Measurements from ENCODE around the gene GLB1L3. TPM values are rescaled to one million over a fixed set of nuclear protein-coding genes. Genes with fewer than 3 reads are reported as not detected.

Gene GLB1L3
- total RNA-seq, 4 donors from 2014 or later: not detected

DNA sequence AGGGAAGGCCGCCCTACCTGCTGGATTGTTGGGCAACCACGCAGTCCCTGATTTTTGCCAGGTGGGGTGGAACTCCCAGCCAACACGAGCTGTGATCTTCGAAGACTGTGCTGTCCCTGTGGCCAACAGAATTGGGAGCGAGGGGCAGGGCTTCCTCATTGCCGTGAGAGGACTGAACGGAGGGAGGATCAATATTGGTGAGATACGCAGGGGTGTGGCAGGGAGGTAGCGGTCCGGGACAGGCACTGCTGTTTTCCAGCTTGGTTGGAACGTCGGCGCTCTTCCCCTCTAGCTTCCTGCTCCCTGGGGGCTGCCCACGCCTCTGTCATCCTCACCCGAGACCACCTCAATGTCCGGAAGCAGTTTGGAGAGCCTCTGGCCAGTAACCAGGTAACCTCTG is 15.2 kb upstream of the GLB1L3 start:
- Histone ChIP-seq H3K9me3 (no peaks in the 10 kb centered on the region), H3K27ac (no peak overlapping the region), H3K4me1 (peaks cover 0 to 6% (median 0%) of the 10 kb centered on the region in 4 donors), H3K27me3 (no peaks in the 10 kb centered on the region), H3K4me3 (no peak overlapping the region), H3K36me3 (peaks cover 0 to 89% (median 5%) of the 10 kb centered on the region in 3 donors)
- no peak for DNase-seq (ENCODE audit: low spot score in 2 of 2)
- TF ChIP-seq POLR2A (IDR thresholded peaks at IDR 0.05): no peak
- TF ChIP-seq EP300 (IDR thresholded peaks at IDR 0.05): no peak
- no peak for TF ChIP-seq CTCF (IDR thresholded peaks at IDR 0.05)
- 94 to 96% methylated on average over 11 to 16 of the region's 16 CpGs for WGBS, 2 donors

GRCh38 chr11:134261626-134262488 is 14.3 kb upstream of the GLB1L3 start:
- no peaks in the 10 kb centered on the region for H3K9me3 ChIP-seq
- DNase-seq (ENCODE audit: low spot score in 2 of 2): no peak
- H3K27ac ChIP-seq: no peak overlapping the region
- H3K36me3 ChIP-seq: peaks cover 0 to 81% (median 5%) of the 10 kb centered on the region in 3 donors
- no peak overlapping the region for H3K4me3 ChIP-seq
- peaks cover 0 to 6% (median 0%) of the 10 kb centered on the region in 4 donors for H3K4me1 ChIP-seq
- 87 to 88% methylated on average over 14 of the region's 14 CpGs for WGBS, 2 donors
- peak in 2 of 5 experiments; percentile 12 to 14 for TF ChIP-seq CTCF (IDR thresholded peaks at IDR 0.05)
- no peak for TF ChIP-seq POLR2A (IDR thresholded peaks at IDR 0.05)
- H3K27me3 ChIP-seq: no peaks in the 10 kb centered on the region

DNA sequence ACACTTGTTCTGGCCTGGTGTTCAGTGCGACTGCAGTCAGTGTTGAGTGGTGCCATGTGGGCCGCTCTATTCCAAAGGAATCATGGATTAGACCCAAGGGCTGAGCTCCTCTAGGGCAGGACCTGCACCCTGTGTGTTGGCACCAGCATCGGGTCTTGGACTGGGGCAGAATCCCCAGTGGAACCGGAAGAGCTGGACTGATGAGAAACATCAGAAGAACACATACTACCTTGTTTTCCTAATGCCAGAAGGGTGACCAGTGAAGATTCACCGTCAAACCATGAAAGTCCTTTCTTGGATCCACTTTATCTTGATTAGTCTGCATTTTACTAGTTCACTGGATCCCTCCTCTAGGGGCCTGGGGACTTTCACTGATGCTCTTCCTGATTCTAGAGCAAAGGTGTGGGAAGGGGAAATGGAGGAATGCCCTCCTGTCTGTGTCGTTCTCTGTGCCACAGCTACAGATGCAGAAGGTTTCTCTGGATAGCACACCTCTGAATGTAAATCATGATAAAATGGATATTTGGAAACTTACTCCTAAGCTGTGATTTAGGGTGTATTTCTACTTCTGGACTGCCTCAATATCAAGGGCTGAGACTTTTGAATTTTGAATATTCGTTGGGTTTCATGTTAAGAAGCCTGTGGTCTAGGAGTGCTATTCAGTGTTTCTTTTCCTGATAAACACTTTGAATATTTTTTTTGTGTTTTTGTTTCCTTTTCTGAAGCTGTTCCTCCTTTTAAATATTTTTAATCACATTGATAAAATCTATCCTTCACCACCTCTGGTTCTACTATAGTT is 11.0 kb upstream of the GLB1L3 start:
- H3K36me3 ChIP-seq: peaks cover 0 to 49% (median 0%) of the 10 kb centered on the region in 3 donors
- no peaks in the 10 kb centered on the region for H3K9me3 ChIP-seq
- DNase-seq (ENCODE audit: low spot score in 2 of 2): no peak
- no peak overlapping the region for H3K27ac ChIP-seq
- no peak overlapping the region for H3K4me3 ChIP-seq
- peaks cover 0 to 16% (median 0%) of the 10 kb centered on the region in 4 donors for H3K4me1 ChIP-seq
- no peak for TF ChIP-seq EP300 (IDR thresholded peaks at IDR 0.05)
- no peak for TF ChIP-seq CTCF (IDR thresholded peaks at IDR 0.05)
- TF ChIP-seq POLR2A (IDR thresholded peaks at IDR 0.05): no peak
- WGBS, 2 donors: 87 to 92% methylated on average over 7 of the region's 7 CpGs
- no peaks in the 10 kb centered on the region for H3K27me3 ChIP-seq

GRCh38 chr11:134266440-134266839 is 9.7 kb upstream of the GLB1L3 start:
- no peak for DNase-seq (ENCODE audit: low spot score in 2 of 2)
- Histone ChIP-seq H3K27ac (no peak overlapping the region), H3K9me3 (no peaks in the 10 kb centered on the region), H3K4me3 (no peak overlapping the region), H3K4me1 (peaks cover 0 to 16% (median 0%) of the 10 kb centered on the region in 4 donors), H3K36me3 (peaks cover 0 to 36% (median 0%) of the 10 kb centered on the region in 3 donors), H3K27me3 (peaks cover 0 to 9% of the 10 kb centered on the region in 2 donors)
- no peak for TF ChIP-seq CTCF (IDR thresholded peaks at IDR 0.05)
- 81 to 89% methylated on average over 5 of the region's 5 CpGs for WGBS, 2 donors

- Histone ChIP-seq H3K27me3 (peaks cover 0 to 13% of the 10 kb centered on the region in 2 donors), H3K4me1 (peaks cover 0 to 16% (median 0%) of the 10 kb centered on the region in 4 donors), H3K9me3 (no peaks in the 10 kb centered on the region), H3K36me3 (peaks cover 0 to 32% (median 0%) of the 10 kb centered on the region in 3 donors), H3K4me3 (no peak overlapping the region), H3K27ac (no peak overlapping the region)
- peak in 1 of 2 donors; percentile 39 for DNase-seq (ENCODE audit: low spot score in 2 of 2)
- TF ChIP-seq EP300 (IDR thresholded peaks at IDR 0.05) (peak in 1 of 2 donors; percentile 65), POLR2A (IDR thresholded peaks at IDR 0.05) (no peak)
- WGBS, 2 donors: 33% methylated on average over 3 of the region's 3 CpGs
Measured at GRCh38 chr11:134266841-134267251, 9.3 kb upstream of the GLB1L3 start.
